ENCODE data around the gene OR2F1.

- TF ChIP-seq, protein P1, sequence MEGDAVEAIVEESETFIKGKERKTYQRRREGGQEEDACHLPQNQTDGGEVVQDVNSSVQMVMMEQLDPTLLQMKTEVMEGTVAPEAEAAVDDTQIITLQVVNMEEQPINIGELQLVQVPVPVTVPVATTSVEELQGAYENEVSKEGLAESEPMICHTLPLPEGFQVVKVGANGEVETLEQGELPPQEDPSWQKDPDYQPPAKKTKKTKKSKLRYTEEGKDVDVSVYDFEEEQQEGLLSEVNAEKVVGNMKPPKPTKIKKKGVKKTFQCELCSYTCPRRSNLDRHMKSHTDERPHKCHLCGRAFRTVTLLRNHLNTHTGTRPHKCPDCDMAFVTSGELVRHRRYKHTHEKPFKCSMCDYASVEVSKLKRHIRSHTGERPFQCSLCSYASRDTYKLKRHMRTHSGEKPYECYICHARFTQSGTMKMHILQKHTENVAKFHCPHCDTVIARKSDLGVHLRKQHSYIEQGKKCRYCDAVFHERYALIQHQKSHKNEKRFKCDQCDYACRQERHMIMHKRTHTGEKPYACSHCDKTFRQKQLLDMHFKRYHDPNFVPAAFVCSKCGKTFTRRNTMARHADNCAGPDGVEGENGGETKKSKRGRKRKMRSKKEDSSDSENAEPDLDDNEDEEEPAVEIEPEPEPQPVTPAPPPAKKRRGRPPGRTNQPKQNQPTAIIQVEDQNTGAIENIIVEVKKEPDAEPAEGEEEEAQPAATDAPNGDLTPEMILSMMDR (IDR thresholded peaks at IDR 0.05): no peak
- TF ChIP-seq POLR2A (IDR thresholded peaks at IDR 0.05): no peak
Measured at GRCh38 chr7:144009361-144009760, 54.7 kb downstream of the OR2F1 start.
